Liver (tissue), 3 donors: ENCODE data around the gene MARCHF11.

Experiments used
- RXRA ChIP-seq, 2 donors: IDR thresholded peaks; 2 replicates each; pipeline ENCODE4 v1.6.1; 2017 to 2018; ENCODE audit warnings: antibody characterized with exemption in 2 of 2, mild to moderate bottlenecking in 1 of 2
- SP1 ChIP-seq: IDR thresholded peaks from 2 replicates; pipeline ENCODE4 v1.6.1; 2018; ENCODE audit warnings: antibody characterized with exemption, mild to moderate bottlenecking
- TAF1 ChIP-seq: conservative IDR thresholded peaks from 2 replicates; pipeline ENCODE4 v1.6.1; 2016; ENCODE audit warnings: antibody characterized with exemption, mild to moderate bottlenecking
- TF ChIP-seq, protein P1 (sequence below): fragments of 150-350 bp; IDR thresholded peaks from 2 replicates; pipeline ENCODE4 v1.5.1; 2017; ENCODE audit warnings: improper control_type of control experiment, low read depth, low read length; ENCODE audit not compliant: missing input control
- TF ChIP-seq, protein P2 (sequence below): IDR thresholded peaks from 2 replicates; pipeline ENCODE4 v1.6.1; 2016; ENCODE audit warnings: antibody characterized with exemption
- TF ChIP-seq, protein P3 (sequence below): IDR thresholded peaks from 2 replicates; pipeline ENCODE4 v1.6.1; 2016; ENCODE audit warnings: antibody characterized with exemption
- donor health status: healthy.
- donor health status: healthy.

DNA sequence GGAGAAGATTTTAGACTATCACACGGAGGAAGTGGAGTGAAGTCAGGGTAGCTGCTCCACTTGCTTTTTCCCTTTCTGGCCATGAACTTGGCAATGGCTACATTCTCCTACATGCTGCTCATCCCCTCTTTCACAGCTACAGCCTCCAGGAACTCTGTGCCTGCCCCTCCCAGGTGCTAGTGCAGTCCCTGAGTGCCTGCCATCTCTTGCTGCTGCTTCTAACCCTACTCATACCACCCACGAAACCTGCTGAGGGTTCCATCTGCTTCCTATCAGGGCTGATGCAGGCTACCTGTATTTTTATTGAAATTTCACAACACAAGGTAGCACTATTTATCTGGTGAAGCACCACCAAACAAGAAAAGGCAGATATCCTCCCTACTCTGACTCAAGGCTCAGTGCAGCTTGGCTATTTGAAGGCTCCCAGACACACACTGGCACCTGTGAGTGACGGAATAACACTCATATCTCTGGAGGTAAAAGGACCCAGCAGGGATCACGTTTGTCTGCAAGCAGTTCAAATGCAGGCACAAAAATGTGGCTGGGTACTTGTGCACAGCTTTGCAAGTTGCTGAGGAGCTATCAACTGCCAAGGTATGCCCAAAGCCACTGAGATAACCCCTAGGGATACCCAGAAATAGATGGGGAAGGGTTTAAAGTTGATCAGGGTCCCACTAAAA is 51.6 kb downstream of the MARCHF11 start:
- TF ChIP-seq TAF1 = no peak
- TF ChIP-seq, protein P1, sequence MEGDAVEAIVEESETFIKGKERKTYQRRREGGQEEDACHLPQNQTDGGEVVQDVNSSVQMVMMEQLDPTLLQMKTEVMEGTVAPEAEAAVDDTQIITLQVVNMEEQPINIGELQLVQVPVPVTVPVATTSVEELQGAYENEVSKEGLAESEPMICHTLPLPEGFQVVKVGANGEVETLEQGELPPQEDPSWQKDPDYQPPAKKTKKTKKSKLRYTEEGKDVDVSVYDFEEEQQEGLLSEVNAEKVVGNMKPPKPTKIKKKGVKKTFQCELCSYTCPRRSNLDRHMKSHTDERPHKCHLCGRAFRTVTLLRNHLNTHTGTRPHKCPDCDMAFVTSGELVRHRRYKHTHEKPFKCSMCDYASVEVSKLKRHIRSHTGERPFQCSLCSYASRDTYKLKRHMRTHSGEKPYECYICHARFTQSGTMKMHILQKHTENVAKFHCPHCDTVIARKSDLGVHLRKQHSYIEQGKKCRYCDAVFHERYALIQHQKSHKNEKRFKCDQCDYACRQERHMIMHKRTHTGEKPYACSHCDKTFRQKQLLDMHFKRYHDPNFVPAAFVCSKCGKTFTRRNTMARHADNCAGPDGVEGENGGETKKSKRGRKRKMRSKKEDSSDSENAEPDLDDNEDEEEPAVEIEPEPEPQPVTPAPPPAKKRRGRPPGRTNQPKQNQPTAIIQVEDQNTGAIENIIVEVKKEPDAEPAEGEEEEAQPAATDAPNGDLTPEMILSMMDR = no peak
- TF ChIP-seq RXRA (IDR thresholded peaks at IDR 0.05) = no peak
- TF ChIP-seq, protein P2, sequence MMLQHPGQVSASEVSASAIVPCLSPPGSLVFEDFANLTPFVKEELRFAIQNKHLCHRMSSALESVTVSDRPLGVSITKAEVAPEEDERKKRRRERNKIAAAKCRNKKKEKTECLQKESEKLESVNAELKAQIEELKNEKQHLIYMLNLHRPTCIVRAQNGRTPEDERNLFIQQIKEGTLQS = no peak
- TF ChIP-seq SP1 = no peak
- TF ChIP-seq, protein P3, sequence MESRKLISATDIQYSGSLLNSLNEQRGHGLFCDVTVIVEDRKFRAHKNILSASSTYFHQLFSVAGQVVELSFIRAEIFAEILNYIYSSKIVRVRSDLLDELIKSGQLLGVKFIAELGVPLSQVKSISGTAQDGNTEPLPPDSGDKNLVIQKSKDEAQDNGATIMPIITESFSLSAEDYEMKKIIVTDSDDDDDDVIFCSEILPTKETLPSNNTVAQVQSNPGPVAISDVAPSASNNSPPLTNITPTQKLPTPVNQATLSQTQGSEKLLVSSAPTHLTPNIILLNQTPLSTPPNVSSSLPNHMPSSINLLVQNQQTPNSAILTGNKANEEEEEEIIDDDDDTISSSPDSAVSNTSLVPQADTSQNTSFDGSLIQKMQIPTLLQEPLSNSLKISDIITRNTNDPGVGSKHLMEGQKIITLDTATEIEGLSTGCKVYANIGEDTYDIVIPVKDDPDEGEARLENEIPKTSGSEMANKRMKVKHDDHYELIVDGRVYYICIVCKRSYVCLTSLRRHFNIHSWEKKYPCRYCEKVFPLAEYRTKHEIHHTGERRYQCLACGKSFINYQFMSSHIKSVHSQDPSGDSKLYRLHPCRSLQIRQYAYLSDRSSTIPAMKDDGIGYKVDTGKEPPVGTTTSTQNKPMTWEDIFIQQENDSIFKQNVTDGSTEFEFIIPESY = no peak
